ENCODE results near the gene LRRC71.

Gene LRRC71

DNA sequence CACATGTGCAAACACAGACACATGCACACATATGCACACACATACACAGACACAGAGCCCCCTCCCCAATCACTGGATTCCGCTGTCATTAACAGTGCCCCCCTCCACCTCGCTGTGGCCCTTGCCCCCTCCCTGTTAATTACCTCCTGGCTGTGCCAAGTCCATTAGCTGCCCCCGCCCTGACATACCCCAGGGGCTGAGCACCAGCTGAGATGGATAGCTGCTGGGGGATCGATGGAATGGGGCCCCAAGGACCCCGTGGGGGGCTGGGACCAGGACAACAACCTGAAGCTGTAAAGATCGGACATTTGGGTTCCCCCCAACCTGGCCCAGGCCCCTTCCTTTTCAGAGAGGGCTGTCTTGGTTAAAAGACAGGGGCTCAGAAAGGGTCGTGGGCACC is 36.5 kb upstream of the LRRC71 start:
- TF ChIP-seq MYC (IDR thresholded peaks at IDR 0.05; ENCODE audit: low read depth, low read length) (no peak), MAX (IDR thresholded peaks at IDR 0.05; ENCODE audit: low read depth, low read length) (no peak), POLR2A (IDR thresholded peaks at IDR 0.05; ENCODE audit: extremely low read depth, insufficient read length) (no peak), CTCF (IDR thresholded peaks at IDR 0.05; ENCODE audit: low read depth, low read length) (no peak)
- DNase-seq (ENCODE audit: low read depth): no peak
- no peak overlapping the region for H3K4me3 ChIP-seq (ENCODE audit: low read depth, low read length)

DNA sequence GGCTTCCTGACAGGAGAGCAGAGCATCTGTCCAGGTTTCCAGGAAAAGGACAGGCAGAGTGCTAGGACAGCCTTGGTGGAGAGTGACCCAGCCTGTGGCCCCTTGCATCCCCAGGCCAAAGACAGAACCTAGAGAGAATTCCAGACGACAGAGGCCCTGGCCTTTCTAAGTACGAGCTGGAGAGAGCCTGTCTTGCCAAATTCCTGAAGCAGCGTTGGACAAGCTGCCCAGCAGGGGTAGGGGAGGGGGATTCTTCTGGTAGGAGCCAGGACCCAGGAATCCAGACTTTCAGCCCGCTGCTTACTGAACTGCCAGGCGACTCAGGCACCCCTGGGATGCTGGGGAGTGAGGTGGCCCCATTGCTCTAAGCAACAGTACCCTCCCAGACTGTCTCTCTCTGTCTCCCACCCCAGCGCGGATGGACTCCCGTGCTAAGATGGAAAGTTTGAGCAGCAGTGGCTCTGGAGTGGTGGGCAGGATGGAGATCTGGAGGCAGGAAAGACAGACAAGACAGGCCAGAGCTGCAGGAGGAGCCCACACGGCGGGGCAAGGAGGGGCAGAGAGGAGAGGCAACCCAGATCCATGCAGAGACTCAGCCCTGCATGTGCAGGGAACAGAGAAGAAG is 35.8 kb upstream of the LRRC71 start:
- no peak overlapping the region for H3K4me3 ChIP-seq (ENCODE audit: low read depth, low read length)
- no peak for DNase-seq (ENCODE audit: low read depth)
- TF ChIP-seq MAX (IDR thresholded peaks at IDR 0.05; ENCODE audit: low read depth, low read length) (no peak), CTCF (IDR thresholded peaks at IDR 0.05; ENCODE audit: low read depth, low read length) (no peak), POLR2A (IDR thresholded peaks at IDR 0.05; ENCODE audit: extremely low read depth, insufficient read length) (no peak), MYC (IDR thresholded peaks at IDR 0.05; ENCODE audit: low read depth, low read length) (no peak)

GRCh38 chr1:156885314-156885713 is 35.1 kb upstream of the LRRC71 start:
- TF ChIP-seq MYC (IDR thresholded peaks at IDR 0.05; ENCODE audit: low read depth, low read length) (no peak), CTCF (IDR thresholded peaks at IDR 0.05; ENCODE audit: low read depth, low read length) (no peak)
- no peak for DNase-seq (ENCODE audit: low read depth)
- H3K4me3 ChIP-seq (ENCODE audit: low read depth, low read length): no peak overlapping the region

DNA sequence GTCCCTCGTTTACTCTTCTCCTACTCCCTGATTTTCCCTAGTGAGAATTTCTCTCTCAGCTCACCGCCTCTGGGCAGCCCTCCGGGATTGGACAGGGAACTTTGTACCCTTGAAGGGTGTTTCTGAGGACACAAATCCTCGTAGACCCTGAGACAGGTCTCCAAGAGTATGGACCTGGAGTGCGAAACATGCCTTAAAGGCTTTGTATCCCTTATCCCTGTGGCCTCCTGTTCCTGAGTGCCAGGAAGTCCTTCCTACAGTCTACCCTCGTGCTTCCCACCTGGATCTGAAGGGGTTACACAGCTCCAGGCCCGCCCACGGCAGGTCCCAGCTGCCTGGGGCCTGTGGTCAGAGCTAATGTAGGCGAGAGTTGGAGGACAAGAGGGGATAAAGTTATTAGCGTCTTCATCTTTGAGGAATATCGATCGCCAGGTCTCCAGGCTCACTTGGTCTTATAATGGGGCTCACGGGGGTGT is 34.5 kb upstream of the LRRC71 start:
- H3K4me3 ChIP-seq (ENCODE audit: low read depth, low read length): no peak overlapping the region
- DNase-seq (ENCODE audit: low read depth): no peak
- TF ChIP-seq CTCF (IDR thresholded peaks at IDR 0.05; ENCODE audit: low read depth, low read length): no peak
- no peak for TF ChIP-seq MYC (IDR thresholded peaks at IDR 0.05; ENCODE audit: low read depth, low read length)
- no peak for TF ChIP-seq MAX (IDR thresholded peaks at IDR 0.05; ENCODE audit: low read depth, low read length)
- TF ChIP-seq POLR2A (IDR thresholded peaks at IDR 0.05; ENCODE audit: extremely low read depth, insufficient read length): no peak

- no peak overlapping the region for H3K4me3 ChIP-seq (ENCODE audit: low read depth, low read length)
- no peak for DNase-seq (ENCODE audit: low read depth)
- TF ChIP-seq MAX (IDR thresholded peaks at IDR 0.05; ENCODE audit: low read depth, low read length) (no peak), POLR2A (IDR thresholded peaks at IDR 0.05; ENCODE audit: extremely low read depth, insufficient read length) (no peak), MYC (IDR thresholded peaks at IDR 0.05; ENCODE audit: low read depth, low read length) (no peak), CTCF (IDR thresholded peaks at IDR 0.05; ENCODE audit: low read depth, low read length) (no peak)
Observed at GRCh38 chr1:156886583-156887281, 33.7 kb upstream of the LRRC71 start.
